IPS-15b (cell line): Measurements from ENCODE around the gene TTLL10.

Source experiments
- H3K27me3 ChIP-seq: one replicate; pipeline ENCODE4 v1.6.1; 2013; ENCODE audit warnings: low read length; ENCODE audit not compliant: control insufficient read depth, insufficient read depth
- H3K36me3 ChIP-seq: one replicate; pipeline ENCODE4 v1.6.1; 2013; ENCODE audit warnings: low read length; ENCODE audit not compliant: control insufficient read depth, insufficient read depth
- H3K4me1 ChIP-seq: one replicate; pipeline ENCODE4 v1.6.1; 2013; ENCODE audit warnings: mild to moderate bottlenecking, low read length; ENCODE audit not compliant: control insufficient read depth, insufficient read depth
- H3K4me3 ChIP-seq: one replicate; pipeline ENCODE4 v1.5.1; 2013; ENCODE audit warnings: low read depth, low read length
- H3K9ac ChIP-seq: one replicate; pipeline ENCODE4 v1.6.1; 2013; ENCODE audit warnings: low read depth, mild to moderate bottlenecking, low read length
- H3K9me3 ChIP-seq: one replicate; pipeline ENCODE4 v1.6.1; 2013; ENCODE audit warnings: mild to moderate bottlenecking, low read length; ENCODE audit not compliant: control insufficient read depth, insufficient read depth

TTLL10 gene

GRCh38 chr1:1211541-1212441 is 38.1 kb downstream of the TTLL10 start:
- Histone ChIP-seq H3K9ac (no peak overlapping the region), H3K36me3 (peaks cover 3% of the 10 kb centered on the region), H3K4me1 (no peaks in the 10 kb centered on the region), H3K27me3 (no peaks in the 10 kb centered on the region), H3K4me3 (no peak overlapping the region), H3K9me3 (no peaks in the 10 kb centered on the region)

GRCh38 chr1:1212780-1213344 is 39.2 kb downstream of the TTLL10 start:
- Histone ChIP-seq H3K4me1 (no peaks in the 10 kb centered on the region), H3K9ac (no peak overlapping the region), H3K36me3 (peaks cover 7% of the 10 kb centered on the region), H3K27me3 (no peaks in the 10 kb centered on the region), H3K4me3 (no peak overlapping the region), H3K9me3 (no peaks in the 10 kb centered on the region)

- no peak within 1 kb of the TSS for H3K4me3 ChIP-seq
- H3K27me3 ChIP-seq: no peaks in the 10 kb centered on the region
- no peaks in the 10 kb centered on the region for H3K4me1 ChIP-seq
- peaks cover 14% of the 10 kb centered on the region for H3K36me3 ChIP-seq
- H3K9me3 ChIP-seq: no peaks in the 10 kb centered on the region
- no peak within 1 kb of the TSS for H3K9ac ChIP-seq
These were observed 39.9 kb downstream of the TTLL10 start, which contains the start of gene TNFRSF4 for GRCh38 chr1:1213345-1214265. Gene TNFRSF4, minus strand, starts transcription at chr1:1214153. Its CDS starts 26 bp downstream, at chr1:1214127.

DNA sequence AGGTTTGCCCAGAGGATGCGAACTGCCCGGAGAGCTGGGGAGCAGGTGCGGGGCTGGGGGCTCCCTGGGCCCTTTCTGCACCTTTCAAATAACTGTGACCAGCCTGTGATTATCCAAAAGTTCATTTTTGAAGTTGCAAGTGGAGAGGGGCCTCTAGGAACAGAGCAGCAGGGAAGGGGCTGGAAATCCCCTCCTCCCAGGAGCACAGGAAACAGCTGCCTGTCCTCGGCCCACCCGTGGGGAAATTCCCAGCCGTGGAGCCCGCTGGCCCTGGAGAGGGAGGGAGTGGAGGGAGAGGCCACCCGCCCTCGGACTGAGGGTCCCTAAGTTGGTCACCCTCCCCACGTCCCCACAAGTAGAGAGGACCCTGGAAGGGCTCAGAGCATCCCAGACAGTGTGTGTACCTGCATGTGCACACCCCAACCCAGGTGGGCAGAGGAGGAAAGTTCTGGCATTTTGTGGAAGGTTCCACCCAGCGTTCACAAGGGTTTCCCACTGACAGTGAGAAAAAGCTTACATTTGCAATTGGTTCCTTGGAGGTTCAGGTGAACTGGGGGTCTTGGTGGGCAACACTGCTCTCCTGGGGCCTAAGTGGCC is 41.5 kb downstream of the TTLL10 start:
- Histone ChIP-seq H3K4me1 (no peaks in the 10 kb centered on the region), H3K27me3 (no peaks in the 10 kb centered on the region), H3K9me3 (no peaks in the 10 kb centered on the region), H3K36me3 (peaks cover 16% of the 10 kb centered on the region), H3K4me3 (no peak overlapping the region), H3K9ac (no peak overlapping the region)

DNA sequence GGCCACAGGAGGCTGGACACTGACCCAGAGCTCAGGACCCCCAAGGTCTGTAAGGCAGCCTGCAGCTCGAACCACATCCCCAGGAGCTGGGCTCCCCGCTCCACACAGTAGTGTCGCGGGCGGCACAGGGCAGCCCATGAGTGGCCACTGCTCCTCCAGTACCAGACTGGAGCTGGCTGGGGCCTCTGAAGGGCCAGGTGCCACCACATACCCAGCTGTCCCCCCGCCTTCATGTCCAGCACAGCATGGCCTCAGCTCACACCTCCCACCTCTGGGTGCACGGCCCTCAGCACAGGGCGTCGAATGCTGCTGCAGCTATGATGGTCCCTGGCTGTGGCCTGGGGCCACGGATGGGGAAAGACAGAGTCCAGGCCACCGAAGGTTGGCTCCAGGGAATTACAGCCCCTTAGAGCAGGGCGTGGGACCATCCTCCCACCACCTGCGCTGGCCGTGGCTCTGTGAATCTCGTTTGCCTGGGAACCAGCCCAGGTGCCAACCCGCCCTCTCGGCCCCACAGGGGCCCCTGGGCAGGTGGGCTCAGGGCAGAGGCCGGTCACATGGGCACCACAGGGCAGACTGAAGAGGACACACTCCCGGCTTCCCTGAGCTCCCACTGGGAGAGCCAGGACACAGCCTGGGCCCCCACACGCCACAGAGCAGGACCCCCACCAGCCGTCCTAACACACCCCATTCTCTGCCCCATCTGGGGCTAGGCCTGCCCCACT is 42.4 kb downstream of the TTLL10 start:
- H3K4me3 ChIP-seq: no peak overlapping the region
- no peak overlapping the region for H3K9ac ChIP-seq
- no peaks in the 10 kb centered on the region for H3K27me3 ChIP-seq
- H3K4me1 ChIP-seq: no peaks in the 10 kb centered on the region
- H3K9me3 ChIP-seq: no peaks in the 10 kb centered on the region
- peaks cover 16% of the 10 kb centered on the region for H3K36me3 ChIP-seq

GRCh38 chr1:1216770-1217620 is 43.3 kb downstream of the TTLL10 start:
- Histone ChIP-seq H3K4me1 (no peaks in the 10 kb centered on the region), H3K9me3 (no peaks in the 10 kb centered on the region), H3K36me3 (peaks cover 16% of the 10 kb centered on the region), H3K27me3 (no peaks in the 10 kb centered on the region), H3K9ac (no peak overlapping the region), H3K4me3 (no peak overlapping the region)

- no peak overlapping the region for H3K4me3 ChIP-seq
- no peaks in the 10 kb centered on the region for H3K9me3 ChIP-seq
- peaks cover 25% of the 10 kb centered on the region for H3K36me3 ChIP-seq
- H3K4me1 ChIP-seq: no peaks in the 10 kb centered on the region
- H3K27me3 ChIP-seq: no peaks in the 10 kb centered on the region
- no peak overlapping the region for H3K9ac ChIP-seq
These were observed 44.2 kb downstream of the TTLL10 start for GRCh38 chr1:1217621-1218523.

- no peaks in the 10 kb centered on the region for H3K4me1 ChIP-seq
- no peak overlapping the region for H3K4me3 ChIP-seq
- H3K9ac ChIP-seq: no peak overlapping the region
- peaks cover 30% of the 10 kb centered on the region for H3K36me3 ChIP-seq
- no peaks in the 10 kb centered on the region for H3K9me3 ChIP-seq
- no peaks in the 10 kb centered on the region for H3K27me3 ChIP-seq
These were observed 45.0 kb downstream of the TTLL10 start for GRCh38 chr1:1218524-1219200.

DNA sequence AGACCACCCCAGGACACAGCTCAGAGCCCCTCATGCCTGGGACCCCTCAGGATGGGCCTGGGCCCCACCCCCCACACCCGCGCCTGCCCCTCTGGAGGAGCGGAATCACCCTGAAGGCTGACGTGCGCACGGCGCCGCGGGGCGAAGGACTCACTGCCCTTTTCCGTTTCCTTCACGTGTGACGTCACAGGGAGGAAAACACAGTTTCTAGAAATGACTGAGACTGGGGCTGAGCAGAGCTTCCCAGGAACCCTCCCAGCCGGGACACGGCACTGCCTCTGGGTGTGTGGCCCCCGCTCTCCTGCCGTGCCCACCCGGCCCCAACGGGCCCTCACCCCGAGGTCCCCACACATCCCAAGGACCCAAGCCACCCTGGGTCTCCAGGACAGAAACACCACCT is 45.7 kb downstream of the TTLL10 start:
- no peaks in the 10 kb centered on the region for H3K4me1 ChIP-seq
- no peaks in the 10 kb centered on the region for H3K27me3 ChIP-seq
- H3K9me3 ChIP-seq: no peaks in the 10 kb centered on the region
- no peak overlapping the region for H3K4me3 ChIP-seq
- peaks cover 30% of the 10 kb centered on the region for H3K36me3 ChIP-seq
- H3K9ac ChIP-seq: no peak overlapping the region
